K562 (cell line): Measurements from ENCODE around the gene ALG12. TPM values are rescaled to one million over a fixed set of nuclear protein-coding genes. Genes with fewer than 3 reads are reported as not detected.

Experiments used
- MGA ChIP-seq: fragments of 450-650 bp; IDR thresholded peaks from 2 replicates; pipeline ENCODE4 v1.6.1; 2016; ENCODE audit warnings: mild to moderate bottlenecking, moderate library complexity
- polyA plus RNA-seq, 8 experiments: library from polyadenylated mRNA; depleted of rRNA in 4 of 8; stranded (reverse) in 5 of 8; unstranded in 3 of 8; fragments of >200 nt; fragmentation: Nextera tagmentation in 2 of 8; fragmentation: Illumina TruSeq in 1 of 8; extraction: Ambion mirVana in 2 of 8; extraction: Trizol in 1 of 8; gene quantifications; 2 replicates each; pipeline versions ENCODE4 v1.2.1 to v1.2.3, GENCODE V29; 2011 to 2014; ENCODE audit warnings: inconsistent platforms in 1 of 8, missing spikeins in 1 of 8
- total RNA-seq, 7 experiments: library from RNA; depleted of rRNA in 6 of 7; stranded (reverse); fragments of >200 nt in 6 of 7; fragmentation: Illumina TruSeq in 2 of 7; extraction: Trizol in 2 of 7; gene quantifications; 2 replicates each; pipeline versions ENCODE4 v1.2.1 to v1.2.3, GENCODE V29; 2011 to 2021; ENCODE audit warnings: low replicate concordance in 1 of 7

The ALG12 gene
- total and polyA plus RNA-seq, 9 of the 15 experiments (the other 6 are each of a cell fraction or from before 2014, with no cell fraction given): 0.20 to 8.5 (median 3.4) TPM

GRCh38 chr22:49962751-49963646, 44.8 kb upstream of the ALG12 start (continued):
- peak; percentile 52; the same call in 1 of the 2 replicates for TF ChIP-seq MGA
